GM12878 (cell line): ENCODE measurements around the gene UBALD2. TPM values are rescaled to one million over a fixed set of nuclear protein-coding genes. Genes with fewer than 3 reads are reported as not detected.

Experiments used
- ATAC-seq: fragments of 200-7000 bp; cut with Tn5 transposase; 3 replicates; pipeline ENCODE4 v1.9.1; 2020; ENCODE audit warnings: mild to moderate bottlenecking, moderate library complexity
- BruUV-seq: library from RNA; stranded (reverse); fragments of 400-500 nt; replicated peaks from 2 replicates; lab custom pipeline; 2021; lab: Mats Ljungman, UMichigan
- CTCF ChIA-PET: fragments of 300-600 bp; sonication (Branson Sonifier 250); formaldehyde crosslinking; extraction: SDS; loops from one replicate; lab custom pipeline; 2021; ENCODE audit warnings: inconsistent platforms; lab: Yijun Ruan, JAX
- POLR2A ChIA-PET: fragments of 350-600 bp; formaldehyde crosslinking; extraction: SDS; loops from one replicate; lab custom pipeline; 2021; ENCODE audit warnings: inconsistent platforms; lab: Charles Lee
- RAD21 ChIA-PET: fragments of 300-600 bp; sonication (Branson Sonifier 250); formaldehyde crosslinking; loops from one replicate; lab custom pipeline; 2023; ENCODE audit warnings: antibody characterized with exemption; ENCODE audit not compliant: unreplicated experiment; lab: Charles Lee
- SMC1A ChIA-PET: fragments of 300-600 bp; sonication (Branson Sonifier 250); formaldehyde crosslinking; loops from one replicate; lab custom pipeline; 2023; ENCODE audit not compliant: unreplicated experiment, uncharacterized antibody; lab: Charles Lee
- DNase-seq: peaks from one replicate; pipeline ENCODE4 v3.0.0-alpha.2; 2011; ENCODE audit warnings: low read depth, low spot score
- FAIRE-seq: peaks from 3 replicates; lab custom pipeline; 2011; peaks lifted over from hg19 to GRCh38; lab: Jason Lieb, UNC
- H2AFZ ChIP-seq: 2 replicates; pipeline ENCODE4 v1.6.0; 2011; ENCODE audit warnings: low read depth, low read length, control low read depth; ENCODE audit not compliant: control insufficient read depth
- H3K27ac ChIP-seq: 2 replicates; pipeline ENCODE4 v1.5.1; 2011; ENCODE audit warnings: control low read depth; ENCODE audit not compliant: control insufficient read depth, insufficient read depth
- H3K27me3 ChIP-seq, 2 experiments: replicated peaks in 1 of 2; 2 replicates each; pipeline versions ENCODE4 v1.6.0 to v1.6.1; 2011; ENCODE audit warnings: low read length in 1 of 2; ENCODE audit not compliant: control insufficient read depth in 2 of 2, insufficient read depth in 2 of 2
- H3K36me3 ChIP-seq, 2 experiments: 2 replicates each; pipeline ENCODE4 v1.5.1; 2011; ENCODE audit warnings: low read length in 1 of 2; ENCODE audit not compliant: control insufficient read depth in 2 of 2, insufficient read depth in 2 of 2
- H3K4me1 ChIP-seq: 2 replicates; pipeline ENCODE4 v1.6.1; 2011; ENCODE audit warnings: mild to moderate bottlenecking, low read length, moderate library complexity, mixed read lengths; ENCODE audit not compliant: control insufficient read depth, insufficient read depth
- H3K4me2 ChIP-seq: 2 replicates; pipeline ENCODE4 v1.6.0; 2011; ENCODE audit warnings: control low read depth; ENCODE audit not compliant: control insufficient read depth, insufficient read depth
- H3K4me3 ChIP-seq: fragments of 200-600 bp; sonication (generic); 2 replicates; pipeline ENCODE4 v1.5.1; 2016
- H3K79me2 ChIP-seq: 2 replicates; pipeline ENCODE4 v1.6.0; 2011; ENCODE audit warnings: low read length; ENCODE audit not compliant: control insufficient read depth, insufficient read depth
- H3K9ac ChIP-seq: 2 replicates; pipeline ENCODE4 v1.8.0; 2011; ENCODE audit warnings: low read length, control low read depth, mixed read lengths; ENCODE audit not compliant: control insufficient read depth, insufficient read depth
- H3K9me3 ChIP-seq: replicated peaks from 3 replicates; pipeline ENCODE4 v1.5.1; 2011; ENCODE audit warnings: mild to moderate bottlenecking, low read length; ENCODE audit not compliant: control insufficient read depth, insufficient read depth
- H4K20me1 ChIP-seq: 2 replicates; pipeline ENCODE4 v1.6.0; 2011; ENCODE audit not compliant: control insufficient read depth, insufficient read depth
- BRCA1 ChIP-seq: IDR thresholded peaks from 2 replicates; pipeline ENCODE4 v1.6.1; 2011; ENCODE audit warnings: low read depth, low read length, improper control_type of control experiment
- CBX5 ChIP-seq: sonication (generic); IDR thresholded peaks from 2 replicates; pipeline ENCODE4 v1.6.1; 2016; ENCODE audit warnings: low read depth, moderate library complexity, mild to moderate bottlenecking, inconsistent platforms
- CHD1 ChIP-seq: IDR thresholded peaks from 2 replicates; pipeline ENCODE4 v1.6.1; 2012; ENCODE audit warnings: low read depth, low read length, improper control_type of control experiment
- ESRRA ChIP-seq: IDR thresholded peaks from 2 replicates; pipeline ENCODE4 v1.6.1; 2012; ENCODE audit warnings: mild to moderate bottlenecking, low read length, improper control_type of control experiment
- GABPA ChIP-seq: IDR thresholded peaks from 2 replicates; pipeline ENCODE4 v1.6.1; 2014; ENCODE audit warnings: antibody characterized with exemption, low read depth, mild to moderate bottlenecking, inconsistent platforms
- MYC ChIP-seq: IDR thresholded peaks from 2 replicates; pipeline ENCODE4 v1.6.1; 2011; ENCODE audit warnings: mild to moderate bottlenecking, low read length, moderate library complexity, inconsistent platforms; ENCODE audit not compliant: insufficient read depth, insufficient replicate concordance, insufficient read length, severe bottlenecking
- SIX5 ChIP-seq: IDR thresholded peaks from 2 replicates; pipeline ENCODE4 v1.6.1; 2011; ENCODE audit warnings: mild to moderate bottlenecking, low read depth, low read length, moderate library complexity; ENCODE audit not compliant: severe bottlenecking
- STAT3 ChIP-seq: IDR thresholded peaks from 2 replicates; pipeline ENCODE4 v1.6.1; 2011; ENCODE audit warnings: low read depth, low read length, improper control_type of control experiment
- SUPT20H ChIP-seq: IDR thresholded peaks from 2 replicates; pipeline ENCODE4 v1.6.1; 2011; ENCODE audit warnings: low read depth, mild to moderate bottlenecking, low read length, moderate library complexity, borderline replicate concordance; ENCODE audit not compliant: control insufficient read depth
- TAF1 ChIP-seq: IDR thresholded peaks from 2 replicates; pipeline ENCODE4 v1.6.1; 2011; ENCODE audit warnings: mild to moderate bottlenecking, low read depth, low read length, borderline replicate concordance
- ZNF384 ChIP-seq: IDR thresholded peaks from 2 replicates; pipeline ENCODE4 v1.6.1; 2012; ENCODE audit warnings: low read depth, mild to moderate bottlenecking, low read length, improper control_type of control experiment, borderline replicate concordance
- WGBS: methylation state at CpG from one replicate; pipeline ENCODE4 v1.1.6; 2016; ENCODE audit warnings: low lambda C conversion rate; ENCODE audit not compliant: insufficient replicate concordance, insufficient coverage; ENCODE audit errors: missing lambda C conversion rate; 5-methylcytosine and 5-hydroxymethylcytosine counted together
- in situ Hi-C: fragments of 300-500 bp; cut with MboI; formaldehyde crosslinking; loops from 9 replicates; pipeline ENCODE4 v1.14.3; 2018; ENCODE audit warnings: mixed read lengths
- intact Hi-C: fragments of 100-400 bp; cut with micrococcal nuclease; formaldehyde crosslinking; loops from one replicate; pipeline ENCODE4 v1.14.2; 2022; ENCODE audit not compliant: unreplicated experiment
- polyA plus RNA-seq, 11 experiments: library from polyadenylated mRNA; depleted of rRNA in 4 of 11; unstranded in 6 of 11; stranded (reverse) in 5 of 11; fragments of >200 nt; fragmentation: Nextera tagmentation in 4 of 11; fragmentation: Illumina TruSeq in 1 of 11; extraction: Ambion mirVana in 4 of 11; extraction: Trizol in 1 of 11; gene quantifications; 1 replicate in 1 of 11; 2 replicates in 10 of 11; pipeline versions ENCODE4 v1.2.1 to v1.2.3, GENCODE V29; 2011 to 2016; ENCODE audit warnings: inconsistent platforms in 2 of 11, missing spikeins in 2 of 11, low read depth in 1 of 11
- total RNA-seq, 4 experiments: library from RNA; depleted of rRNA in 3 of 4; stranded (reverse); fragments of >200 nt in 3 of 4; fragmentation: Illumina TruSeq in 1 of 4; extraction: Trizol in 1 of 4; gene quantifications; 2 replicates each; pipeline versions ENCODE4 v1.2.1 to v1.2.3, GENCODE V29; 2013 to 2021
- TF ChIP-seq, protein P1 (sequence below): IDR thresholded peaks from 2 replicates; pipeline ENCODE4 v1.6.1; 2012; ENCODE audit warnings: low read depth, low read length, improper control_type of control experiment
- TF ChIP-seq, protein P2 (sequence below): fragments of 450-650 bp; IDR thresholded peaks from 2 replicates; pipeline ENCODE4 v1.6.1; 2017; ENCODE audit warnings: borderline replicate concordance
- TF ChIP-seq, protein P3 (sequence below): fragments of 450-650 bp; IDR thresholded peaks from 2 replicates; pipeline ENCODE4 v1.6.1; 2016; ENCODE audit warnings: mild to moderate bottlenecking
- TF ChIP-seq, protein P4 (sequence below): fragments of 450-650 bp; conservative IDR thresholded peaks from 2 replicates; pipeline ENCODE4 v1.6.1; 2017; ENCODE audit warnings: mild to moderate bottlenecking, moderate library complexity

Gene UBALD2
- total and polyA plus RNA-seq, 10 of the 15 experiments (the other 5 are each of a cell fraction or from before 2014, with no cell fraction given) = 2.8 to 165 (median 20.6) TPM

DNA sequence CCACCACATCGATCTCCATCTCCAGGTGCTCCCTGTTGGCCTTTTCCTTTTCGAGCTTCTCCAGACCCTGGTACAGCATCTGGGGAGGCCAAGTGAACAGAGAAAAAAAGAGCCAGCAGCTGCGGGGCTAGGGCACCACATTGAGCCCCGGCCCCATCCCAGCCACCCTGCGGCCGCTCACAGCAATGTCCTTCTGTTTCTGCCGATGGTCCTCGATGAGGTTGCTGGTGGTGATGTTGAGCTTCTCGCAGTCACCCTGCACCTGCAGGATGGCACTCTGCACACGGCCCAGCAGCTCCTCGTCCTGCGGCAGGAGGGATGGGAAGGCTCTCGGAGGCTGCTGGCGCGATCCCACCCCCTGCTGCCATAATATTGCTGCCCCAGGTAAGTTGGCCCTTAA is 15.5 kb downstream of the UBALD2 start (continued):
- TF ChIP-seq CHD1 = no peak

DNA sequence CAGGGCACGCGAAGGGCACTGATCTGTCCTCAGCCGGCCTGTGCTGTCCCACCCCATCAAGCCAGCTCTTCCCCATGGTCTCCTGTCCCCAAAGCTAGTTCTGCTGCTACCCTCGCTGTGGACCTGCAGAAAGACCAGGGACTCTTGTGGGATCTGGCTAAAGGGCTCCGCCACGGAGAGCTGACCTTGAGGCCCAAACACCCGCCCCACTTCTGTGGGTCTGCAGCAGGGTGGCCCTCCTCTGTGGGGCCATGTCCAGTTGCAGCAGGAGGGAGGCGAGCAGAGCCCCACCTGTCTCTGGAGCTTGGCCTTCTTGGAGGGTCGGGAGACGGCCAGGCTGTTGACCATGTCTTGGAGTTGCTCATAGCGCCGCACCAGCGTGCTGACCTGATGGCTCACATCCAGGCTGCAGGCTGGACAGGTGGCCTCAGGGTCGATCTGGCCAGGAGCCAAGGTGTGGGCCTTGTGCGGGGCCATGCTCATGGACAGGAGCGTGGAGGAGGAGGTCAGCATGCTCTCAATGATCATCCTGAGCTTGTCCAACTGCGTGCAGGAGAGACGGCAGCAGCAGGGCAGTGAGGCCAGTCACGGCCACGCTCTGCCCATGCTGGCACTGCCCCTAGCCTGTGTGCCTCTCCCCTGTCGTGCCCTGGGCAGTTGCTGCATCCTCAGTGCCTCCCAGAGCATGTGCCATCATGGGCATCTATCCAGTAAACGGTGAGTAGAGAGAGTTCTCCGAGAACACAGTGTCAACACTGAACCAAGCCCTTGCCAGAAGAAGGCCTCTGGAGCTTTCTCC is 16.6 kb downstream of the UBALD2 start:
- in situ Hi-C loops = loop anchor here (5.0 kb wide), 1 partner anchor 159 kb away; no protein-coding TSS in a partner anchor
- FAIRE-seq = no peak
- WGBS = 65% methylated on average over 23 of the region's 23 CpGs
- Histone ChIP-seq H3K27me3 (no peaks in the 10 kb centered on the region), H3K4me2 (no peak overlapping the region), H3K9me3 (no peaks in the 10 kb centered on the region), H3K36me3 (no peaks in the 10 kb centered on the region), H3K79me2 (no peaks in the 10 kb centered on the region), H2AFZ (no peak overlapping the region), H3K4me1 (no peaks in the 10 kb centered on the region), H4K20me1 (no peaks in the 10 kb centered on the region), H3K4me3 (no peak overlapping the region), H3K27ac (no peak overlapping the region), H3K9ac (no peak overlapping the region)
- SMC1A ChIA-PET = interaction anchor here (1.0 to 4.8 kb wide), 3 partner anchors 158 to 166 kb away, joined by 4 to 53 read pairs (median 13); no protein-coding TSS in a partner anchor
- CTCF ChIA-PET = interaction anchor here (2.5 to 7.4 kb wide), 6 partner anchors 74 to 268 kb away, joined by 10 to 316 read pairs (median 34); partner anchors contain the start of gene EXOC7
- no peak for ATAC-seq
- intact Hi-C loops = no loop called here
- POLR2A ChIA-PET = interaction anchor here (1.0 kb wide), 1 partner anchor 162 kb away, joined by 3 read pairs; no protein-coding TSS in a partner anchor
- no peak for DNase-seq
- no TSS peak for BruUV-seq
- RAD21 ChIA-PET = interaction anchor here (0.8 to 6.0 kb wide), 2 partner anchors 162 to 267 kb away, joined by 3 to 149 read pairs; no protein-coding TSS in a partner anchor
- TF ChIP-seq, protein P1, sequence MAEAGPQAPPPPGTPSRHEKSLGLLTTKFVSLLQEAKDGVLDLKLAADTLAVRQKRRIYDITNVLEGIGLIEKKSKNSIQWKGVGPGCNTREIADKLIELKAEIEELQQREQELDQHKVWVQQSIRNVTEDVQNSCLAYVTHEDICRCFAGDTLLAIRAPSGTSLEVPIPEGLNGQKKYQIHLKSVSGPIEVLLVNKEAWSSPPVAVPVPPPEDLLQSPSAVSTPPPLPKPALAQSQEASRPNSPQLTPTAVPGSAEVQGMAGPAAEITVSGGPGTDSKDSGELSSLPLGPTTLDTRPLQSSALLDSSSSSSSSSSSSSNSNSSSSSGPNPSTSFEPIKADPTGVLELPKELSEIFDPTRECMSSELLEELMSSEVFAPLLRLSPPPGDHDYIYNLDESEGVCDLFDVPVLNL = no peak
- TF ChIP-seq ESRRA (no peak), SIX5 (no peak), CBX5 (no peak), BRCA1 (no peak), GABPA (no peak), SUPT20H (no peak), STAT3 (no peak), TAF1 (no peak), MYC (no peak), ZNF384 (no peak)
- TF ChIP-seq, protein P2, sequence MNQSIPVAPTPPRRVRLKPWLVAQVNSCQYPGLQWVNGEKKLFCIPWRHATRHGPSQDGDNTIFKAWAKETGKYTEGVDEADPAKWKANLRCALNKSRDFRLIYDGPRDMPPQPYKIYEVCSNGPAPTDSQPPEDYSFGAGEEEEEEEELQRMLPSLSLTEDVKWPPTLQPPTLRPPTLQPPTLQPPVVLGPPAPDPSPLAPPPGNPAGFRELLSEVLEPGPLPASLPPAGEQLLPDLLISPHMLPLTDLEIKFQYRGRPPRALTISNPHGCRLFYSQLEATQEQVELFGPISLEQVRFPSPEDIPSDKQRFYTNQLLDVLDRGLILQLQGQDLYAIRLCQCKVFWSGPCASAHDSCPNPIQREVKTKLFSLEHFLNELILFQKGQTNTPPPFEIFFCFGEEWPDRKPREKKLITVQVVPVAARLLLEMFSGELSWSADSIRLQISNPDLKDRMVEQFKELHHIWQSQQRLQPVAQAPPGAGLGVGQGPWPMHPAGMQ = no peak
- TF ChIP-seq, protein P3, sequence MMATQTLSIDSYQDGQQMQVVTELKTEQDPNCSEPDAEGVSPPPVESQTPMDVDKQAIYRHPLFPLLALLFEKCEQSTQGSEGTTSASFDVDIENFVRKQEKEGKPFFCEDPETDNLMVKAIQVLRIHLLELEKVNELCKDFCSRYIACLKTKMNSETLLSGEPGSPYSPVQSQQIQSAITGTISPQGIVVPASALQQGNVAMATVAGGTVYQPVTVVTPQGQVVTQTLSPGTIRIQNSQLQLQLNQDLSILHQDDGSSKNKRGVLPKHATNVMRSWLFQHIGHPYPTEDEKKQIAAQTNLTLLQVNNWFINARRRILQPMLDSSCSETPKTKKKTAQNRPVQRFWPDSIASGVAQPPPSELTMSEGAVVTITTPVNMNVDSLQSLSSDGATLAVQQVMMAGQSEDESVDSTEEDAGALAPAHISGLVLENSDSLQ = no peak
- TF ChIP-seq, protein P4, sequence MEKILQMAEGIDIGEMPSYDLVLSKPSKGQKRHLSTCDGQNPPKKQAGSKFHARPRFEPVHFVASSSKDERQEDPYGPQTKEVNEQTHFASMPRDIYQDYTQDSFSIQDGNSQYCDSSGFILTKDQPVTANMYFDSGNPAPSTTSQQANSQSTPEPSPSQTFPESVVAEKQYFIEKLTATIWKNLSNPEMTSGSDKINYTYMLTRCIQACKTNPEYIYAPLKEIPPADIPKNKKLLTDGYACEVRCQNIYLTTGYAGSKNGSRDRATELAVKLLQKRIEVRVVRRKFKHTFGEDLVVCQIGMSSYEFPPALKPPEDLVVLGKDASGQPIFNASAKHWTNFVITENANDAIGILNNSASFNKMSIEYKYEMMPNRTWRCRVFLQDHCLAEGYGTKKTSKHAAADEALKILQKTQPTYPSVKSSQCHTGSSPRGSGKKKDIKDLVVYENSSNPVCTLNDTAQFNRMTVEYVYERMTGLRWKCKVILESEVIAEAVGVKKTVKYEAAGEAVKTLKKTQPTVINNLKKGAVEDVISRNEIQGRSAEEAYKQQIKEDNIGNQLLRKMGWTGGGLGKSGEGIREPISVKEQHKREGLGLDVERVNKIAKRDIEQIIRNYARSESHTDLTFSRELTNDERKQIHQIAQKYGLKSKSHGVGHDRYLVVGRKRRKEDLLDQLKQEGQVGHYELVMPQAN = no peak
